Right lobe of liver (tissue), 4 donors: ENCODE data around the gene RMDN2.

Experiments
- POLR2A ChIP-seq: fragments of 450-650 bp; IDR thresholded peaks from one replicate; pipeline ENCODE4 v1.6.1; 2017; ENCODE audit warnings: antibody characterized with exemption, mild to moderate bottlenecking
- TF ChIP-seq, protein P1 (sequence below), 4 donors: fragments of 200-600 bp in 3 of 4; fragments of 450-650 bp in 1 of 4; IDR thresholded peaks; one replicate each; pipeline versions ENCODE4 v1.5.1 to v1.8.0; 2016 to 2022; ENCODE audit warnings: antibody characterized with exemption in 4 of 4, mild to moderate bottlenecking in 2 of 4
- donor health status: DM: no; HTN: no; CAD: no.
- donor health status: DM: no; HTN: no; CAD: no.
- donor health status: DM: no; HTN: yes; CAD: no.

DNA sequence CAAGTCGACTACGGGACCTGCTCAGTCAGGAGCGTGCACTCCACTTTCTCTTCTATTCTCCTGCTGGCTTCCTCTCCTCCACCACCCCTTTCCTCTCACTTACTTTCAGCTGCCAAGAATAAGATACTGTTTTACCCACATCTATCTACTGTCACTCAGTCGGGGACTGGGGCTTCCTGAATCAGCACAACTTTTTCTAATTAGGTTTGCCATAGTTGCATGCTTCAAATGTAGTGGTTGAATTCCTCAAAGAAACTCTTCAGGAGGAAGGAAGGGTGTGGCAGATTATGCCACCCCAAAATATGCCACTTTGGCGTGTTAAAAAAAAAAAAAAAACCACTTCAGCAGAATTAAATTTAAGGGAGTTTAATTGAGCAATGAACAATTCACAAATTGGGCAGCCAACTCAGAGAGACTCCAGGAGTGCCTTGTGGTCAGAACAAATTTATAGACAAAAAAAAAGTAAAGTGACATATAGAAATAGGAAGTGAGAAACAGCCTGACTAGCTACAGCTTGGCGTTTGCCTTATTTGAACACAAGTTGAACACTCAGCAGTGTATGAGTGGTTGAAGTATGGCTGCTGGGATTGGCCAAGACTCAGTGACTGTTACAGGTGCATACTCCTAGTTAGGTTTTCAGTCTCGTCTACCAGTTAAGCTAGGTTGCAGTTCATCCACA is 32.5 kb upstream of the RMDN2 start:
- TF ChIP-seq, protein P1, sequence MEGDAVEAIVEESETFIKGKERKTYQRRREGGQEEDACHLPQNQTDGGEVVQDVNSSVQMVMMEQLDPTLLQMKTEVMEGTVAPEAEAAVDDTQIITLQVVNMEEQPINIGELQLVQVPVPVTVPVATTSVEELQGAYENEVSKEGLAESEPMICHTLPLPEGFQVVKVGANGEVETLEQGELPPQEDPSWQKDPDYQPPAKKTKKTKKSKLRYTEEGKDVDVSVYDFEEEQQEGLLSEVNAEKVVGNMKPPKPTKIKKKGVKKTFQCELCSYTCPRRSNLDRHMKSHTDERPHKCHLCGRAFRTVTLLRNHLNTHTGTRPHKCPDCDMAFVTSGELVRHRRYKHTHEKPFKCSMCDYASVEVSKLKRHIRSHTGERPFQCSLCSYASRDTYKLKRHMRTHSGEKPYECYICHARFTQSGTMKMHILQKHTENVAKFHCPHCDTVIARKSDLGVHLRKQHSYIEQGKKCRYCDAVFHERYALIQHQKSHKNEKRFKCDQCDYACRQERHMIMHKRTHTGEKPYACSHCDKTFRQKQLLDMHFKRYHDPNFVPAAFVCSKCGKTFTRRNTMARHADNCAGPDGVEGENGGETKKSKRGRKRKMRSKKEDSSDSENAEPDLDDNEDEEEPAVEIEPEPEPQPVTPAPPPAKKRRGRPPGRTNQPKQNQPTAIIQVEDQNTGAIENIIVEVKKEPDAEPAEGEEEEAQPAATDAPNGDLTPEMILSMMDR (IDR thresholded peaks at IDR 0.05), result no peak
- TF ChIP-seq POLR2A, result no peak
